H9 (cell line): Measurements from ENCODE around the gene GPC6. TPM values are rescaled to one million over a fixed set of nuclear protein-coding genes. Genes with fewer than 3 reads are reported as not detected.
A peak's percentile ranks its signal among the peaks of the same experiment; 100 is the strongest.

Experiments used
- DNase-seq: peaks from one replicate; pipeline ENCODE4 v3.0.0-alpha.2; 2017
- H2AFZ ChIP-seq: one replicate; pipeline ENCODE4 v1.6.1; 2013; ENCODE audit warnings: mild to moderate bottlenecking, low read length, control low read depth, moderate library complexity
- H2AK5ac ChIP-seq: 2 replicates; pipeline ENCODE4 v1.6.1; 2013; ENCODE audit warnings: low read length, control low read depth, mixed read lengths; ENCODE audit not compliant: insufficient read length
- H2BK120ac ChIP-seq: one replicate; pipeline ENCODE4 v1.6.1; 2013; ENCODE audit warnings: low read depth, mild to moderate bottlenecking, low read length, control low read depth, inconsistent platforms; ENCODE audit not compliant: poor library complexity, severe bottlenecking
- H2BK12ac ChIP-seq: 2 replicates; pipeline ENCODE4 v1.6.1; 2013; ENCODE audit warnings: low read length, control low read depth, mixed read lengths, low read depth; ENCODE audit not compliant: insufficient read length
- H2BK15ac ChIP-seq: 2 replicates; pipeline ENCODE4 v1.6.1; 2013; ENCODE audit warnings: low read depth, low read length, control low read depth
- H2BK20ac ChIP-seq: one replicate; pipeline ENCODE4 v1.6.1; 2013; ENCODE audit warnings: low read depth, mild to moderate bottlenecking, low read length, control low read depth, inconsistent platforms; ENCODE audit not compliant: poor library complexity, severe bottlenecking
- H2BK5ac ChIP-seq: 2 replicates; pipeline ENCODE4 v1.6.1; 2013; ENCODE audit warnings: low read length, control low read depth, mixed read lengths; ENCODE audit not compliant: insufficient read length
- H3K14ac ChIP-seq: 2 replicates; pipeline ENCODE4 v1.6.1; 2013; ENCODE audit warnings: low read length, control low read depth; ENCODE audit not compliant: insufficient read depth
- H3K18ac ChIP-seq: 2 replicates; pipeline ENCODE4 v1.6.1; 2013; ENCODE audit warnings: low read depth, mild to moderate bottlenecking, mixed read lengths, low read length, control low read depth; ENCODE audit not compliant: insufficient read length
- H3K23ac ChIP-seq: 2 replicates; pipeline ENCODE4 v1.6.1; 2013; ENCODE audit warnings: low read length, control low read depth, mixed read lengths, low read depth; ENCODE audit not compliant: insufficient read length
- H3K23me2 ChIP-seq: 2 replicates; pipeline ENCODE4 v1.6.1; 2013; ENCODE audit warnings: low read depth, mild to moderate bottlenecking, mixed read lengths, low read length, control low read depth; ENCODE audit not compliant: insufficient read length, poor library complexity, severe bottlenecking
- H3K27ac ChIP-seq: 2 replicates; pipeline ENCODE4 v1.5.1; 2013; ENCODE audit warnings: low read length, control low read depth, mixed read lengths, low read depth; ENCODE audit not compliant: insufficient read length
- H3K27me3 ChIP-seq: 2 replicates; pipeline ENCODE4 v1.6.1; 2013; ENCODE audit warnings: low read length, control low read depth, inconsistent platforms; ENCODE audit not compliant: insufficient read depth
- H3K4ac ChIP-seq: 2 replicates; pipeline ENCODE4 v1.6.1; 2013; ENCODE audit warnings: low read depth, mild to moderate bottlenecking, control low read depth, inconsistent platforms, low read length, moderate library complexity
- H3K4me1 ChIP-seq: 2 replicates; pipeline ENCODE4 v1.6.1; 2013; ENCODE audit warnings: low read length, control low read depth, inconsistent platforms; ENCODE audit not compliant: insufficient read depth
- H3K4me2 ChIP-seq: 2 replicates; pipeline ENCODE4 v1.6.1; 2013; ENCODE audit warnings: low read length, control low read depth, mixed read lengths; ENCODE audit not compliant: insufficient read length, insufficient read depth
- H3K56ac ChIP-seq: 2 replicates; pipeline ENCODE4 v1.6.1; 2013; ENCODE audit warnings: low read depth, mild to moderate bottlenecking, mixed read lengths, low read length, control low read depth; ENCODE audit not compliant: insufficient read length
- H3K79me1 ChIP-seq: 2 replicates; pipeline ENCODE4 v1.6.1; 2013; ENCODE audit warnings: low read depth, mild to moderate bottlenecking, moderate library complexity, low read length, control low read depth, inconsistent platforms; ENCODE audit not compliant: insufficient read depth, poor library complexity, severe bottlenecking
- H3K79me2 ChIP-seq: 2 replicates; pipeline ENCODE4 v1.6.1; 2013; ENCODE audit warnings: low read length, control low read depth, inconsistent platforms; ENCODE audit not compliant: insufficient read depth
- H3K9ac ChIP-seq: 2 replicates; pipeline ENCODE4 v1.6.1; 2013; ENCODE audit warnings: low read length, control low read depth, mixed read lengths; ENCODE audit not compliant: insufficient read length; ENCODE audit errors: extremely low read depth
- H3K9me3 ChIP-seq: one replicate; pipeline ENCODE4 v1.6.1; 2013; ENCODE audit warnings: low read depth, low read length, inconsistent platforms; ENCODE audit not compliant: control insufficient read depth
- H3T11ph ChIP-seq: one replicate; pipeline ENCODE4 v1.6.1; 2013; ENCODE audit warnings: mild to moderate bottlenecking, low read length, control low read depth, inconsistent platforms
- H4K20me1 ChIP-seq: one replicate; pipeline ENCODE4 v1.6.1; 2013; ENCODE audit not compliant: control insufficient read depth, insufficient read length, insufficient read depth
- H4K5ac ChIP-seq: 2 replicates; pipeline ENCODE4 v1.6.1; 2013; ENCODE audit warnings: low read depth, mild to moderate bottlenecking, mixed read lengths, low read length, control low read depth; ENCODE audit not compliant: insufficient read length
- H4K8ac ChIP-seq: replicated peaks from 2 replicates; pipeline ENCODE4 v1.6.1; 2013; ENCODE audit warnings: low read length, control low read depth, mixed read lengths, low read depth; ENCODE audit not compliant: insufficient read length
- H4K91ac ChIP-seq: 2 replicates; pipeline ENCODE4 v1.6.1; 2013; ENCODE audit warnings: low read depth, mild to moderate bottlenecking, moderate library complexity, mixed read lengths, low read length, control low read depth; ENCODE audit not compliant: insufficient read length
- H3K27ac Mint-ChIP-seq, 3 experiments: 2 replicates in 2 of 3; 3 replicates in 1 of 3; pipeline ENCODE4 v1.8.0; 2020 to 2021; ENCODE audit warnings: mixed read lengths in 3 of 3, mild to moderate bottlenecking in 1 of 3, moderate library complexity in 1 of 3
- H3K27me3 Mint-ChIP-seq: 2 replicates; pipeline ENCODE4 v1.8.0; 2021; ENCODE audit warnings: low read depth, mild to moderate bottlenecking, moderate library complexity, mixed read lengths
- H3K36me3 Mint-ChIP-seq, 3 experiments: 2 replicates in 2 of 3; 3 replicates in 1 of 3; pipeline ENCODE4 v1.8.0; 2020 to 2021; ENCODE audit warnings: low read depth in 3 of 3, mixed read lengths in 3 of 3; ENCODE audit not compliant: insufficient read depth in 1 of 3
- H3K4me1 Mint-ChIP-seq, 2 experiments: 2 replicates each; pipeline ENCODE4 v1.8.0; 2020; ENCODE audit warnings: mixed read lengths in 2 of 2
- H3K4me3 Mint-ChIP-seq, 2 experiments: 2 replicates in 1 of 2; 3 replicates in 1 of 2; pipeline ENCODE4 v1.8.0; 2020 to 2021; ENCODE audit warnings: mild to moderate bottlenecking in 2 of 2, mixed read lengths in 2 of 2, moderate library complexity in 1 of 2
- H3K9me3 Mint-ChIP-seq, 2 experiments: 2 replicates in 1 of 2; 3 replicates in 1 of 2; pipeline ENCODE4 v1.8.0; 2020; ENCODE audit warnings: mild to moderate bottlenecking in 2 of 2, mixed read lengths in 2 of 2, moderate library complexity in 1 of 2
- CTCF ChIP-seq: fragments of 200-600 bp; sonication (generic); conservative IDR thresholded peaks from 3 replicates; pipeline ENCODE4 v1.8.0; 2021; ENCODE audit warnings: antibody characterized with exemption, mild to moderate bottlenecking
- WGBS: extraction: QIAGEN DNeasy Blood & Tissue Kit; methylation state at CpG from one replicate; pipeline ENCODE4 v1.1.7; 2013; ENCODE audit warnings: missing lambda C conversion rate, low lambda C conversion rate, mixed read lengths; ENCODE audit not compliant: insufficient read length; ENCODE audit errors: extremely low coverage; 5-methylcytosine and 5-hydroxymethylcytosine counted together
- total RNA-seq: library from RNA; stranded (reverse); gene quantifications from 2 replicates; pipeline ENCODE4 v1.2.1, GENCODE V29; 2021

GPC6 gene
- total RNA-seq, 1 experiment from 2014 or later: 15.6 TPM

- Histone ChIP-seq H2BK120ac (no peak overlapping the region), H3K9me3 (no peaks in the 10 kb centered on the region), H3K56ac (no peak overlapping the region), H2BK5ac (no peak overlapping the region), H2BK12ac (no peak overlapping the region), H3K23ac (no peak overlapping the region), H3K18ac (no peak overlapping the region), H4K8ac (no peak overlapping the region), H3T11ph (no peak overlapping the region), H3K23me2 (no peaks in the 10 kb centered on the region), H4K20me1 (no peaks in the 10 kb centered on the region), H2AFZ (no peak overlapping the region), H4K91ac (no peak overlapping the region), H3K79me2 (no peaks in the 10 kb centered on the region), H3K4ac (no peak overlapping the region), H4K5ac (no peak overlapping the region), H2AK5ac (no peak overlapping the region), H2BK20ac (no peak overlapping the region), H2BK15ac (no peak overlapping the region), H3K79me1 (no peaks in the 10 kb centered on the region), H3K9ac (no peak overlapping the region), H3K27me3 (no peaks in the 10 kb centered on the region), H3K4me2 (no peak overlapping the region), H3K14ac (no peak overlapping the region), H3K4me1 (no peaks in the 10 kb centered on the region), H3K27ac (no peak overlapping the region)
- Mint-ChIP-seq H3K27me3 (no peaks in the 10 kb centered on the region), H3K4me1 (peaks cover 15 to 17% of the 10 kb centered on the region in 2 experiments), H3K36me3 (no peaks in the 10 kb centered on the region; a peak in 1 of 7 replicates), H3K9me3 (no peaks in the 10 kb centered on the region; a peak in 1 of 5 replicates), H3K4me3 (no peak overlapping the region), H3K27ac (no peak overlapping the region)
- WGBS: no CpG with 5 or more reads among the region's 1 CpG
- TF ChIP-seq CTCF: peak; percentile 60
- peak; percentile 61 for DNase-seq
Observed at GRCh38 chr13:93183302-93183701, 43.3 kb upstream of the GPC6 start.
